BLaER1 (cell line): Measurements from ENCODE around the gene TMEM41B.

Experiments
- H3K27ac ChIP-seq: shearing (Covaris generic); formaldehyde crosslinking; 2 replicates; pipeline ENCODE4 v1.8.1; 2022
- H3K27me3 ChIP-seq: shearing (Covaris generic); formaldehyde crosslinking; 2 replicates; pipeline ENCODE4 v1.8.1; 2022
- H3K36me3 ChIP-seq: shearing (Covaris generic); formaldehyde crosslinking; 2 replicates; pipeline ENCODE4 v1.8.1; 2022
- H3K4me1 ChIP-seq: shearing (Covaris generic); formaldehyde crosslinking; 2 replicates; pipeline ENCODE4 v1.8.1; 2022
- H3K4me2 ChIP-seq: shearing (Covaris generic); formaldehyde crosslinking; 2 replicates; pipeline ENCODE4 v1.8.1; 2022
- H3K4me3 ChIP-seq: shearing (Covaris generic); formaldehyde crosslinking; 2 replicates; pipeline ENCODE4 v1.8.1; 2022
- H3K9ac ChIP-seq: shearing (Covaris generic); formaldehyde crosslinking; 2 replicates; pipeline ENCODE4 v1.8.1; 2022
- H3K9me3 ChIP-seq: shearing (Covaris generic); formaldehyde crosslinking; 2 replicates; pipeline ENCODE4 v1.8.1; 2022
- H4K20me1 ChIP-seq: shearing (Covaris generic); formaldehyde crosslinking; 2 replicates; pipeline ENCODE4 v1.8.1; 2022
- Cebpa-rat ChIP-seq: shearing (Covaris generic); IDR thresholded peaks from 2 replicates; pipeline ENCODE4 v1.8.1; 2022

TMEM41B gene

GRCh38 chr11:9274499-9275258 is 39.7 kb downstream of the TMEM41B start:
- no peak overlapping the region for H3K9ac ChIP-seq
- no peak for TF ChIP-seq Cebpa-rat
- H3K4me3 ChIP-seq, result no peak overlapping the region

GRCh38 chr11:9273376-9274336 is 40.7 kb downstream of the TMEM41B start:
- peaks cover 7% of the 10 kb centered on the region; the same call in 1 of the 2 replicates for H3K36me3 ChIP-seq
- TF ChIP-seq Cebpa-rat, result no peak

More at GRCh38 chr11:9274499-9275258, 39.7 kb downstream of the TMEM41B start:
- no peak overlapping the region for H3K27ac ChIP-seq
- H4K20me1 ChIP-seq, result no peaks in the 10 kb centered on the region
- H3K9me3 ChIP-seq, result no peaks in the 10 kb centered on the region
- H3K4me1 ChIP-seq, result 0 out of 2 replicates have a peak, but pooled peaks cover 4% of the 10 kb centered on the region
- H3K36me3 ChIP-seq, result peaks cover 12% of the 10 kb centered on the region; the same call in 1 of the 2 replicates
- H3K27me3 ChIP-seq, result no peaks in the 10 kb centered on the region
- H3K4me2 ChIP-seq, result no peak overlapping the region

GRCh38 chr11:9269492-9270013 is 44.8 kb downstream of the TMEM41B start:
- Histone ChIP-seq H3K27ac (no peak overlapping the region), H3K4me2 (no peak overlapping the region), H3K4me3 (no peak overlapping the region), H3K9me3 (no peaks in the 10 kb centered on the region), H4K20me1 (peaks cover 8% of the 10 kb centered on the region; the same call in 1 of the 2 replicates), H3K4me1 (peaks cover 12% of the 10 kb centered on the region), H3K9ac (no peak overlapping the region), H3K36me3 (no peaks in the 10 kb centered on the region), H3K27me3 (0 out of 2 replicates have a peak, but pooled peaks cover 3% of the 10 kb centered on the region)
- TF ChIP-seq Cebpa-rat, result no peak

More at GRCh38 chr11:9273376-9274336, 40.7 kb downstream of the TMEM41B start:
- no peak overlapping the region for H3K4me2 ChIP-seq
- no peak overlapping the region for H3K9ac ChIP-seq
- H3K27me3 ChIP-seq, result no peaks in the 10 kb centered on the region
- no peaks in the 10 kb centered on the region for H4K20me1 ChIP-seq
- no peak overlapping the region for H3K4me3 ChIP-seq
- no peak overlapping the region for H3K27ac ChIP-seq
- no peaks in the 10 kb centered on the region for H3K9me3 ChIP-seq
- H3K4me1 ChIP-seq, result 0 out of 2 replicates have a peak, but pooled peaks cover 4% of the 10 kb centered on the region

- TF ChIP-seq Cebpa-rat, result no peak
- 0 out of 2 replicates have a peak, but pooled peaks cover 3% of the 10 kb centered on the region for H3K27me3 ChIP-seq
- H3K9me3 ChIP-seq, result no peaks in the 10 kb centered on the region
- peaks cover 22% of the 10 kb centered on the region for H4K20me1 ChIP-seq
- no peak overlapping the region for H3K4me3 ChIP-seq
- H3K36me3 ChIP-seq, result no peaks in the 10 kb centered on the region
- H3K4me1 ChIP-seq, result peaks cover 19% of the 10 kb centered on the region
- no peak overlapping the region for H3K27ac ChIP-seq
- H3K4me2 ChIP-seq, result no peak overlapping the region
- no peak overlapping the region for H3K9ac ChIP-seq
These were observed 46.7 kb downstream of the TMEM41B start for GRCh38 chr11:9267680-9268079.

- Histone ChIP-seq H3K36me3 (no peaks in the 10 kb centered on the region), H3K27ac (no peak overlapping the region), H3K4me1 (peaks cover 26% of the 10 kb centered on the region), H4K20me1 (peaks cover 30% of the 10 kb centered on the region), H3K4me2 (no peak overlapping the region), H3K9me3 (no peaks in the 10 kb centered on the region), H3K4me3 (no peak overlapping the region), H3K9ac (no peak overlapping the region), H3K27me3 (0 out of 2 replicates have a peak, but pooled peaks cover 3% of the 10 kb centered on the region)
- no peak for TF ChIP-seq Cebpa-rat
These were observed 47.5 kb downstream of the TMEM41B start for GRCh38 chr11:9266926-9267325.

- Histone ChIP-seq H3K27ac (no peak overlapping the region), H3K27me3 (0 out of 2 replicates have a peak, but pooled peaks cover 3% of the 10 kb centered on the region), H3K36me3 (no peaks in the 10 kb centered on the region), H3K9ac (no peak overlapping the region), H4K20me1 (peaks cover 37% of the 10 kb centered on the region), H3K4me2 (peak overlapping the region; percentile 79; the same call in 1 of the 2 replicates), H3K4me1 (peaks cover 33% of the 10 kb centered on the region), H3K4me3 (peak overlapping the region; percentile 98; the same call in 1 of the 2 replicates), H3K9me3 (no peaks in the 10 kb centered on the region)
- no peak for TF ChIP-seq Cebpa-rat
These were observed 48.2 kb downstream of the TMEM41B start for GRCh38 chr11:9266132-9266736.

GRCh38 chr11:9265211-9266131 is 48.9 kb downstream of the TMEM41B start, which contains the start of gene DENND5A:
DENND5A (minus strand) TSS chr11:9265350; CDS start chr11:9265069, 281 bp downstream.
- Histone ChIP-seq H3K27me3 (0 out of 2 replicates have a peak, but pooled peaks cover 3% of the 10 kb centered on the region), H3K4me2 (peak within 1 kb of the TSS; percentile 79), H3K9ac (peak within 1 kb of the TSS; percentile 95), H3K9me3 (no peaks in the 10 kb centered on the region), H3K4me3 (peak within 1 kb of the TSS; percentile 98), H3K4me1 (peaks cover 38% of the 10 kb centered on the region), H3K36me3 (no peaks in the 10 kb centered on the region), H3K27ac (peak within 1 kb of the TSS; percentile 91), H4K20me1 (peaks cover 44% of the 10 kb centered on the region)
- TF ChIP-seq Cebpa-rat, result no peak
